ENCODE results near the gene MACROD2. TPM values are rescaled to one million over a fixed set of nuclear protein-coding genes. Genes with fewer than 3 reads are reported as not detected.

MACROD2 gene
- total and polyA plus RNA-seq, 2 experiments from 2014 or later: 2.8 to 4.3 TPM

DNA sequence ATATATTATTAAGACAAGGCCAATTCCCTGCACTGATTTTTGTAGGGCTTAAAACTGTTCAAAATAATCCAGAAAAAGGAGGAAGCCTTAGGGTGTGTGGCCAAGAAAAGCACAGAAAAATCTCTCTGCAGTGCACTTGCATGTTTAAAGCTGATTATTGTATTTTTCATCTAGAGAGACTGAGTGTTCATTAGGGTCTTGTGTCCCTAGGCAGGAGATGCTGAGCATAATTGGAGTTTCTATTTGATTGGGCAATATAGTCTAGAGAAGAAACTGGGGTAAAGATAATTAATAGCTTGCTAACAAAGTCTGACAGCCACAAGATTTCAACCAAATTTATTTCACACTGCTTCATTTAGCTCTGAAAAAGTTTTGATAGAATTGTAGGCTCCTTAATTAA, 339.7 kb downstream of the MACROD2 start:
- DNase-seq (ENCODE audit: low spot score): no peak
- Histone ChIP-seq H3K4me3 (no peak overlapping the region), H3F3A (replicated peaks; ENCODE audit: low read depth) (no peaks in the 10 kb centered on the region), H3K9me2 (ENCODE audit: insufficient read depth) (no peaks in the 10 kb centered on the region; the same call in 1 of the 2 replicates), H4K20me1 (replicated peaks; ENCODE audit: insufficient read depth) (no peaks in the 10 kb centered on the region), H3K4me1 (ENCODE audit: insufficient read depth) (peaks cover 21% of the 10 kb centered on the region), H3K79me2 (replicated peaks; ENCODE audit: insufficient read depth) (no peaks in the 10 kb centered on the region), H3K4me2 (no peak overlapping the region), H2AFZ (no peak overlapping the region), H3K27me3 (ENCODE audit: insufficient read depth) (peaks cover 33% of the 10 kb centered on the region), H3K27ac (ENCODE audit: low read depth) (no peak overlapping the region), H3K36me3 (ENCODE audit: insufficient read depth) (no peaks in the 10 kb centered on the region)
- Mint-ChIP-seq H3K36me3 (ENCODE audit: low read depth) (no peaks in the 10 kb centered on the region), H3K9me3 (no peaks in the 10 kb centered on the region), H3K4me1 (peaks cover 40% of the 10 kb centered on the region), H3K27me3 (ENCODE audit: insufficient read depth, low read depth, poor library complexity) (no peaks in the 10 kb centered on the region), H3K27ac (no peak overlapping the region), H3K4me3 (no peak overlapping the region)
- no peak for ATAC-seq
- no peak for TF ChIP-seq JUNB (IDR thresholded peaks at IDR 0.05; ENCODE audit: unreplicated experiment)
- no peak for TF ChIP-seq ZNF114 (CRISPR knock-in tag; IDR thresholded peaks at IDR 0.05)
- no peak for TF ChIP-seq CREB1 (CRISPR knock-in tag; IDR thresholded peaks at IDR 0.05; ENCODE audit: low read depth)
- TF ChIP-seq ZNF462 (CRISPR knock-in tag; IDR thresholded peaks at IDR 0.05): no peak
- no peak for TF ChIP-seq POLR2AphosphoS5 (IDR thresholded peaks at IDR 0.05; ENCODE audit: low read depth)
- no peak for TF ChIP-seq NANOG (IDR thresholded peaks at IDR 0.05; ENCODE audit: borderline replicate concordance)
- no peak for TF ChIP-seq ZNF331 (CRISPR knock-in tag; IDR thresholded peaks at IDR 0.05; ENCODE audit: low read depth)
- TF ChIP-seq EZH2 (IDR thresholded peaks at IDR 0.05; ENCODE audit: low read depth, unreplicated experiment): no peak
- no peak for TF ChIP-seq STAT1 (IDR thresholded peaks at IDR 0.05; ENCODE audit: unreplicated experiment)
- TF ChIP-seq, protein P1, sequence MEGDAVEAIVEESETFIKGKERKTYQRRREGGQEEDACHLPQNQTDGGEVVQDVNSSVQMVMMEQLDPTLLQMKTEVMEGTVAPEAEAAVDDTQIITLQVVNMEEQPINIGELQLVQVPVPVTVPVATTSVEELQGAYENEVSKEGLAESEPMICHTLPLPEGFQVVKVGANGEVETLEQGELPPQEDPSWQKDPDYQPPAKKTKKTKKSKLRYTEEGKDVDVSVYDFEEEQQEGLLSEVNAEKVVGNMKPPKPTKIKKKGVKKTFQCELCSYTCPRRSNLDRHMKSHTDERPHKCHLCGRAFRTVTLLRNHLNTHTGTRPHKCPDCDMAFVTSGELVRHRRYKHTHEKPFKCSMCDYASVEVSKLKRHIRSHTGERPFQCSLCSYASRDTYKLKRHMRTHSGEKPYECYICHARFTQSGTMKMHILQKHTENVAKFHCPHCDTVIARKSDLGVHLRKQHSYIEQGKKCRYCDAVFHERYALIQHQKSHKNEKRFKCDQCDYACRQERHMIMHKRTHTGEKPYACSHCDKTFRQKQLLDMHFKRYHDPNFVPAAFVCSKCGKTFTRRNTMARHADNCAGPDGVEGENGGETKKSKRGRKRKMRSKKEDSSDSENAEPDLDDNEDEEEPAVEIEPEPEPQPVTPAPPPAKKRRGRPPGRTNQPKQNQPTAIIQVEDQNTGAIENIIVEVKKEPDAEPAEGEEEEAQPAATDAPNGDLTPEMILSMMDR (conservative IDR thresholded peaks at IDR 0.05; ENCODE audit: low read depth in 2 of 2): no peak
- no peak for TF ChIP-seq EZH2phosphoT487 (IDR thresholded peaks at IDR 0.05; ENCODE audit: unreplicated experiment)
- no peak for TF ChIP-seq ETS1 (IDR thresholded peaks at IDR 0.05)
- TF ChIP-seq, protein P2, sequence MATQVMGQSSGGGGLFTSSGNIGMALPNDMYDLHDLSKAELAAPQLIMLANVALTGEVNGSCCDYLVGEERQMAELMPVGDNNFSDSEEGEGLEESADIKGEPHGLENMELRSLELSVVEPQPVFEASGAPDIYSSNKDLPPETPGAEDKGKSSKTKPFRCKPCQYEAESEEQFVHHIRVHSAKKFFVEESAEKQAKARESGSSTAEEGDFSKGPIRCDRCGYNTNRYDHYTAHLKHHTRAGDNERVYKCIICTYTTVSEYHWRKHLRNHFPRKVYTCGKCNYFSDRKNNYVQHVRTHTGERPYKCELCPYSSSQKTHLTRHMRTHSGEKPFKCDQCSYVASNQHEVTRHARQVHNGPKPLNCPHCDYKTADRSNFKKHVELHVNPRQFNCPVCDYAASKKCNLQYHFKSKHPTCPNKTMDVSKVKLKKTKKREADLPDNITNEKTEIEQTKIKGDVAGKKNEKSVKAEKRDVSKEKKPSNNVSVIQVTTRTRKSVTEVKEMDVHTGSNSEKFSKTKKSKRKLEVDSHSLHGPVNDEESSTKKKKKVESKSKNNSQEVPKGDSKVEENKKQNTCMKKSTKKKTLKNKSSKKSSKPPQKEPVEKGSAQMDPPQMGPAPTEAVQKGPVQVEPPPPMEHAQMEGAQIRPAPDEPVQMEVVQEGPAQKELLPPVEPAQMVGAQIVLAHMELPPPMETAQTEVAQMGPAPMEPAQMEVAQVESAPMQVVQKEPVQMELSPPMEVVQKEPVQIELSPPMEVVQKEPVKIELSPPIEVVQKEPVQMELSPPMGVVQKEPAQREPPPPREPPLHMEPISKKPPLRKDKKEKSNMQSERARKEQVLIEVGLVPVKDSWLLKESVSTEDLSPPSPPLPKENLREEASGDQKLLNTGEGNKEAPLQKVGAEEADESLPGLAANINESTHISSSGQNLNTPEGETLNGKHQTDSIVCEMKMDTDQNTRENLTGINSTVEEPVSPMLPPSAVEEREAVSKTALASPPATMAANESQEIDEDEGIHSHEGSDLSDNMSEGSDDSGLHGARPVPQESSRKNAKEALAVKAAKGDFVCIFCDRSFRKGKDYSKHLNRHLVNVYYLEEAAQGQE (IDR thresholded peaks at IDR 0.05; ENCODE audit: unreplicated experiment): no peak

Data from GM23338 (cell line).